AG09319 (cell line): Measurements from ENCODE around the gene PGBD5.

Experiments
- DNase-seq: peaks from one replicate; pipeline ENCODE4 v3.0.0-alpha.2; 2010; ENCODE audit warnings: low read depth; ENCODE audit errors: extremely low read depth
- TF ChIP-seq, protein P1 (sequence below): IDR thresholded peaks from 2 replicates; pipeline ENCODE4 v1.5.1; 2011; ENCODE audit warnings: low read depth, mild to moderate bottlenecking, inconsistent platforms, low read length, moderate library complexity

PGBD5 gene

DNA sequence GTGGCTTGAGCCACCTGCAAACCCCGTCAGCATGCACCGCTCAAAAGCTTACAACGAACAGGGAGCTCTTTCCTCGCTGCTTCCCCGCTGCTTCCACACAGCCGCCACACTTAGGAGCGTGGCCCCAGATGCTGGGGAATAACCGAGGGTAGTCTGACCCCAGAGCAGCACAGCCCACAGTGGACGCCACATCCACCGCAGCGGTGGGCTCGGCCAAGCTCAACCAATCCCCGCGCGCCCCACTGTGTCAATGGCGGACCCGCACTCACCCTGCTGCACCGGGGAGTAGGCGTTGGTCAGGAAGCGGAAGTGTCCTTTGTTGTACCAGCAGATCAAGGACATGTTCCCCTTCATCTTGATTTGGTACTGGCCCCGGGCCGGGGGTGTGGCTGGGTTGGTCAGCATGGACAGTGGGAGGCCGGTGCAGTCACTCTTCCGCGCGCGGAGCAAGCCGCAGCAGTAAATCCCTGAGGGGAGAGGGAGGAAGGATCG, 93.5 kb downstream of the PGBD5 start:
- DNase-seq = no peak
- TF ChIP-seq, protein P1, sequence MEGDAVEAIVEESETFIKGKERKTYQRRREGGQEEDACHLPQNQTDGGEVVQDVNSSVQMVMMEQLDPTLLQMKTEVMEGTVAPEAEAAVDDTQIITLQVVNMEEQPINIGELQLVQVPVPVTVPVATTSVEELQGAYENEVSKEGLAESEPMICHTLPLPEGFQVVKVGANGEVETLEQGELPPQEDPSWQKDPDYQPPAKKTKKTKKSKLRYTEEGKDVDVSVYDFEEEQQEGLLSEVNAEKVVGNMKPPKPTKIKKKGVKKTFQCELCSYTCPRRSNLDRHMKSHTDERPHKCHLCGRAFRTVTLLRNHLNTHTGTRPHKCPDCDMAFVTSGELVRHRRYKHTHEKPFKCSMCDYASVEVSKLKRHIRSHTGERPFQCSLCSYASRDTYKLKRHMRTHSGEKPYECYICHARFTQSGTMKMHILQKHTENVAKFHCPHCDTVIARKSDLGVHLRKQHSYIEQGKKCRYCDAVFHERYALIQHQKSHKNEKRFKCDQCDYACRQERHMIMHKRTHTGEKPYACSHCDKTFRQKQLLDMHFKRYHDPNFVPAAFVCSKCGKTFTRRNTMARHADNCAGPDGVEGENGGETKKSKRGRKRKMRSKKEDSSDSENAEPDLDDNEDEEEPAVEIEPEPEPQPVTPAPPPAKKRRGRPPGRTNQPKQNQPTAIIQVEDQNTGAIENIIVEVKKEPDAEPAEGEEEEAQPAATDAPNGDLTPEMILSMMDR = no peak

DNA sequence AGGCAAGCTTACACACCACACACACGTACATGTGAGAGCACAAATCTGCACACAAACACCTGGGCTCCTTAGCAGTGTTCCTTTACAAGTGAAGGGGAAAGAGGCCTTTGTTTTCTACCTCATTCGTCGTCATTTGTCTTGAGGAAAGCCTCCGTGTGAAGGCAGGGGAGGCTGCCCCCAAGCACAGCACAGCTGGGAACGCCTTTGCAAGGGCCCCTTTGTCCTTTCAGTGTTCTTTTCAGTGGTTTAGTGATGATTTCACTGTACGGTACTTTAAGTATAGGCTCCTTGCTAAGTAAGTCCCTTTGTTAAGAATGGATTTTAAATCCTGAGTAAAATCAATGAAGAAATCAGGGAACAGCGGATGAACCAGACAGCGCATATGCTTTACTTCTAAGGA, 94.1 kb downstream of the PGBD5 start:
- TF ChIP-seq, protein P1 = no peak
- DNase-seq = no peak

DNA sequence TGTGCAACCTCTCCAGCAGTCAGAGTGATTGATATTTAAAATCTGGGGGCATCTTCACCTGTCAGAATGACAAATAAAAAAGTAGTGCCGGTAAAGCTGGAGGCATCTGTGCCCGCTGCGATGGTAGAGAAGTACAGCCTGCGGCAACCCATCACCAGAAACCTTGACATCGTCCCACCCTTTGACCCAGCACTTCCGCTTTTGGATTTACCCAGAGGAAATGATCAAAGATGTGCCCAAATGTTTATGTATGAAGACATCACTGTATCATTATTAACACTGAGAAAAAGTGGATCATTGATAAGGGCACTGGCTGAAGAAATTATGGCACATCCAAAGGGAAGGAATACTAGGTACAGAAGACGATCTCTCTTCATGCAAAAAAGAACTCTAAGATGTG, 96.0 kb downstream of the PGBD5 start:
- no peak for DNase-seq

DNA sequence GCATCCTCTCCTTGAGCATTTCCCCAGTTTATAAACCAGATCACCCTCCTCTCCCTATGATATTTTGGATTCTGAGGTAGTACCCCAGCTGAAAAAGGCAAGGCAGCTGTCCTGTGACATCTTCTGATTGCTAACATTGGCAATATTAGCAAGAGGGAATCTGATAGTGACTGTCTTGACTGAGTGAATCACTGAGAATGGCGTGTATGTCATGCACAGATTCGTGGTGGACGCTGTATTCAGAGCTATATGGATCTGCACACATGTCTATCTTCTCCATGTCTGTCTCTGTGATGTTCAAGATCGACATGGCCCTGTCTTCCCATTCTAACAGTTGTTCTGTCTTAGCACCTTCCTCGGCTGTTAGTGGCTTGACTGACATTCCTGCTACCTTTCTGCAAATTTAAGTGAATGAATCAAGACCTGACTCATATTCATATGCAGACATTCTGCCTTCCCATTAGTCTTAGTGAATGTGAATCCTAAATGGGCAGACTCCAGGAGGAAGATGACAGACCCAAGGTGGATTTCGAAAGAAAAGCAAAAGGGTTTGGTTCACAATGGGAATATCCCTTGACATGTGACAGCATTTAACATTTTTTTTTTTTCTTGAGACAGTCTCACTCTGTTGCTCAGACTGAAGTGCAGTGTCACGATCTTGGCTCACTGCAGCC, 97.7 kb downstream of the PGBD5 start:
- TF ChIP-seq, protein P1 = no peak
- no peak for DNase-seq

More for the DNA sequence above, 96.0 kb downstream of the PGBD5 start:
- TF ChIP-seq, protein P1 = no peak

DNA sequence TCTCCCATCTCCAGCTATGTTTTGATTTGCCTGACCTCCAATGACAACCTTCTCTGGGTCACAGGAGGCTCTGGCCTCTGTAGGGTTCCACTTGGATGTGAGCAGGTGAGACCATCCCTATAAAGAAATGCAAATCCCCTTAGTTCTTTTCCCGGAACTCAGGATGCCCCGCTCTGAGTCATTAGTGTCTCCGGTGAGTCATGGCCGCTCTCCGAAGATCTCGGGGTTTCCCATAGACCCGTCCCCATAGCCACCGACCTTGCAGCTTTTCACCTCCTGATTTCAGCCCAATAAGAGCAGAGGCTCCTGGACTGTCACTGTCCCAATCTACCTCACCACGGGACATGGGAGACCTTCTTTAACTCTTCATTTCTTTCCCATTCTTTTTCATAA, 98.2 kb downstream of the PGBD5 start:
- TF ChIP-seq, protein P1 = no peak
- DNase-seq = no peak

DNA sequence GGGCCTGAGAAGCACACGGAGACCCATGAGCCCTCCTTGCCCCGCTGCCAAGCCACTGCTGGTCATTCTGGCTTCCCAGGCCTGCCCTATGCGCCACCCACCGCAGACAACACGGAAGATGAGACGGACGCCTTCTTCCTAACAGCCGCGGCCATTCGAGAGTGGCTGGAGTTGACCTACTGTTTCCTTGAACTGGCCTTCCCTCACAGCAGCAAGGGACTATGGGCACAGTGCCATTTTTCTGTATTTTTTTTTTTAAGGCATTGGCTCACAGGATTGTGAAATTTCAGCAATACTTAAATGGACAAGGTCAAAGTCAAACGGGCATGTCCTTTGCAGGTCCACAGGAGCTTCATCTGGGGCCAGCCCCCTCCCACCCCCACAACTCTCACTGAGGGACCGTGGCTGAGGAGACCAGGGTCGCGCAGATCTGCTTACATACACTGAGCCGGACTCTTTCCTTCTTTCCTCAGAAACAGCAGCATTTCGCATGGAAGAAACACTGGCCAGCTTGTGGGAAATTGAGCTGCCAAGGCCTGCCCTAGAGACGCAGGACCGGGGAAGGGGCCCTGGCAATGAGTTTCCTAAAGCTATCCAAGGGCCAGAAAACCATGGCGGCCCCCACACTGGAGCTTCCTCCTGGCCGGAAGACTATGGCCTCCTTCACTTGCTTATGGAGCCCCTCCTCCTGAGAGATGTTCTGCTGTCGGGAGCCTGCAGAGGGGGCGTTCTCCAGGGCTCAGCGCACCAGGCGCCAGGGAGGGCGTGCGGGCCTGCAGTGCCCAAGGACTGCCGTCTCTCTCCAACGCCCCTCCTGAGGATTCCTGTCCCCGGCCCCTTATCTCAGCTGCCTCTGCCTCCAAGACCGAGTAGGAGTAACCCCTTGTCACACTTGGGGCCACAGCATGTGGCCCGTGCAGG, 98.9 kb downstream of the PGBD5 start:
- DNase-seq = no peak

More for the DNA sequence above, 98.9 kb downstream of the PGBD5 start:
- TF ChIP-seq, protein P1 = no peak
